ENCODE measurements around the gene AACS. TPM values are rescaled to one million over a fixed set of nuclear protein-coding genes. Genes with fewer than 3 reads are reported as not detected.
A peak's percentile ranks its signal among the peaks of the same experiment; 100 is the strongest.

AACS gene
- total RNA-seq, 2 experiments from 2014 or later = 10.2 to 24.6 TPM

DNA sequence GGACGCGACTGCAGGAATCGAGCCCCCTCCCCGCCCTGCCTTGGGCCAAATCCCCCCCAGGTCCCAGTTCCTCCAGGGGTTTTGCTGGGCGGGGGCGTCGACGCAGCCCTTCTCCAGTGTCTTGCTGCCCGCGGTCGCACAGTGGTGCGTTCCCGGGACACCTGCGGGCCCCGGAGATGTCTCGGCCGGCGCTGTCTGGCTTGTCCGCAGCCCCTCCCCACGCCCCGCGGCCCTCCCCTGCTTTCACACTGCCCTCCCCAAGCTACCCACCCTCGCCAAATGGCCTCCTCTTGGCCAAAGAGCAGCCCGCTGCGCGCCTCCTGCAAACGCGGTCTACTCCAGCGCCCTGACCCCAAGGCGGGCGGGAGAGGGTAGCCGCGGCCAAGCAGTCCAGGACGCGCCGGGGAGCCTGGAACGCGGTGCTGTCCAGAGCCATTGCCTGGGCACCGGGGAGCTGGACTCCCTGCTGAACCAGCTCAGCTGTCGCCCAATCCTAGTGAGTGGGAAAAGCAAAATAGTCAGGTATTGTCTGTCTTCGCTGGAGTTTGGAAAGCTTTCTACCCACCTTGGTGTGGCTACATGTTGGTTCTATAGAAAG is 122.0 kb downstream of the AACS start:
- no peaks in the 10 kb centered on the region for H4K20me1 ChIP-seq (ENCODE audit: insufficient read depth, low read length)
- DNase-seq (ENCODE audit: low spot score) = no peak
- H3K9me2 ChIP-seq (ENCODE audit: insufficient read depth, low read length) = no peaks in the 10 kb centered on the region
- TF ChIP-seq EZH2phosphoT487 (IDR thresholded peaks at IDR 0.05; ENCODE audit: borderline replicate concordance, low read depth, low read length) = no peak
- TF ChIP-seq, protein P1, sequence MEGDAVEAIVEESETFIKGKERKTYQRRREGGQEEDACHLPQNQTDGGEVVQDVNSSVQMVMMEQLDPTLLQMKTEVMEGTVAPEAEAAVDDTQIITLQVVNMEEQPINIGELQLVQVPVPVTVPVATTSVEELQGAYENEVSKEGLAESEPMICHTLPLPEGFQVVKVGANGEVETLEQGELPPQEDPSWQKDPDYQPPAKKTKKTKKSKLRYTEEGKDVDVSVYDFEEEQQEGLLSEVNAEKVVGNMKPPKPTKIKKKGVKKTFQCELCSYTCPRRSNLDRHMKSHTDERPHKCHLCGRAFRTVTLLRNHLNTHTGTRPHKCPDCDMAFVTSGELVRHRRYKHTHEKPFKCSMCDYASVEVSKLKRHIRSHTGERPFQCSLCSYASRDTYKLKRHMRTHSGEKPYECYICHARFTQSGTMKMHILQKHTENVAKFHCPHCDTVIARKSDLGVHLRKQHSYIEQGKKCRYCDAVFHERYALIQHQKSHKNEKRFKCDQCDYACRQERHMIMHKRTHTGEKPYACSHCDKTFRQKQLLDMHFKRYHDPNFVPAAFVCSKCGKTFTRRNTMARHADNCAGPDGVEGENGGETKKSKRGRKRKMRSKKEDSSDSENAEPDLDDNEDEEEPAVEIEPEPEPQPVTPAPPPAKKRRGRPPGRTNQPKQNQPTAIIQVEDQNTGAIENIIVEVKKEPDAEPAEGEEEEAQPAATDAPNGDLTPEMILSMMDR (conservative IDR thresholded peaks at IDR 0.05; ENCODE audit: low read length) = no peak
- H3K4me2 ChIP-seq (ENCODE audit: low read length) = peak overlapping the region; percentile 87
- CTCF ChIA-PET (ENCODE audit: unreplicated experiment) = interaction anchor here (1.0 kb wide), 1 partner anchor 16 kb away, joined by 3 read pairs; no protein-coding TSS in a partner anchor
- H2AFZ ChIP-seq (ENCODE audit: low read length) = no peak overlapping the region
- peak overlapping the region; percentile 70 for H3K4me3 ChIP-seq (ENCODE audit: low read depth, low read length, poor library complexity, severe bottlenecking)
- no peaks in the 10 kb centered on the region for H3K79me2 ChIP-seq (ENCODE audit: insufficient read depth, low read depth, low read length)
- intact Hi-C loops (cut with micrococcal nuclease; ENCODE audit: unreplicated experiment) = loop anchor here (5.0 kb wide), 1 partner anchor 260 kb away; no protein-coding TSS in a partner anchor
- POLR2A ChIA-PET = interaction anchor here (0.6 to 2.1 kb wide), 2 partner anchors 16 to 197 kb away, joined by 9 read pairs; no protein-coding TSS in a partner anchor
- H3K36me3 ChIP-seq (ENCODE audit: insufficient read depth, low read length) = no peaks in the 10 kb centered on the region
- H3K4me1 ChIP-seq (ENCODE audit: insufficient read depth, low read length, poor library complexity, severe bottlenecking) = peaks cover 84% of the 10 kb centered on the region
- H3K9me3 ChIP-seq (ENCODE audit: low read length) = no peaks in the 10 kb centered on the region
- no peak overlapping the region for H3K27ac ChIP-seq (ENCODE audit: low read depth, low read length, poor library complexity, severe bottlenecking)
- BruUV-seq (replicated peaks) = no TSS peak

DNA sequence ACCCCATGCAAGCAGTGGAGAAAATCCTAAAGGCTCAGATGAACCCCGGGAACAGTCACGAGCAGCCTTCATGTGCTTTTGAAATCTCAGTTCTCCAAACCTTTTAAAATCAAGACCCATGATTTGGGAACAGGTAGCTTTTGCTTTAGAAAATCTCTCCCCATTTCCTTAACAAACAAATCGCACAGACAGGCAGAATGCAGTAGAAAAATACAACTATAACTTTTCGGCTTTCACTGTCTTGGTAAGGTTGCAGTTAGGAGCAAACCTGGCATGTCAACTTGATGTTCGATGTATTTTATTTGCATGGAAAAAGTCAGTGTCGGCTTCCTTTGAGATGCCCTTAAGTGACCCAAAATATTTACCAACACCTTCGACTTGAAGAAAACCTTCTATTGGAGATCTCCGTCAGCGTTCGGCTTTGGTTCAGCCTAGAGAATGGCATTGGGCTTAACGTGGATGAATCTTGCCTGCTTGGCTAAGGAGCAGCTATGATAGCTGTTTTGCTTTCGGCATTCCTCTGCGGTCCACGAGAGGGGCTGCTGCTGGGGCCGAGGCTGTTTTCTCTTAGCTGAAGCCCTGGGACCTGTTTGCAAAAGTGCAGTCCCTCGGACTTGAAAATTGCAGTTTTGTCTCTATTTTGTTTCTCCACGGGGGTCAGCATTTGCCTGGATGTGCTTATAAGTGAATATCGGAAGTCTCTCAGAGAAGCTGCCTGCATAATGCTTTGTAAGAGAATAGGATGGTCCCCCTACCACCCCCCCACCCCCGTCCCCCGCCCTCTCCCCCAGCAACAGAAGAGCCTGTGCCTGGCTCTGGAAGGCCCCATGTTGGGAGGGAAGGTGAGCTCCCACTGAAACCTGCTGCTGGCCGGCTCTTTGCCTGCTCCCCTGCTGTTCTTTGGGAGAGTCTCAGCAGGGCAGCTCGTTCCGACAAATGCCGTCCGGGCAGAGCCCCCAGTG is 122.8 kb downstream of the AACS start:
- CTCF ChIA-PET (ENCODE audit: unreplicated experiment) = interaction anchor here (1.0 to 1.5 kb wide), 2 partner anchors 15 to 62 kb away, joined by 3 to 5 read pairs; no protein-coding TSS in a partner anchor
- TSS peak; percentile 69 for BruUV-seq (replicated peaks)

More for the DNA sequence above, 122.8 kb downstream of the AACS start:
- Histone ChIP-seq H3K4me3 (ENCODE audit: low read depth, low read length, poor library complexity, severe bottlenecking) (peak overlapping the region; percentile 70), H3K79me2 (ENCODE audit: insufficient read depth, low read depth, low read length) (no peaks in the 10 kb centered on the region), H3K36me3 (ENCODE audit: insufficient read depth, low read length) (no peaks in the 10 kb centered on the region), H4K20me1 (ENCODE audit: insufficient read depth, low read length) (no peaks in the 10 kb centered on the region), H3K4me2 (ENCODE audit: low read length) (peak overlapping the region; percentile 87), H3K4me1 (ENCODE audit: insufficient read depth, low read length, poor library complexity, severe bottlenecking) (peaks cover 85% of the 10 kb centered on the region), H3K9me3 (ENCODE audit: low read length) (no peaks in the 10 kb centered on the region), H2AFZ (ENCODE audit: low read length) (no peak overlapping the region), H3K9me2 (ENCODE audit: insufficient read depth, low read length) (no peaks in the 10 kb centered on the region), H3K27ac (ENCODE audit: low read depth, low read length, poor library complexity, severe bottlenecking) (no peak overlapping the region)
- POLR2A ChIA-PET = interaction anchor here (0.6 to 2.1 kb wide), 5 partner anchors 15 to 197 kb away, joined by 3 to 9 read pairs (median 9); no protein-coding TSS in a partner anchor
- DNase-seq (ENCODE audit: low spot score) = no peak
- intact Hi-C loops (cut with micrococcal nuclease; ENCODE audit: unreplicated experiment) = loop anchor here (5.0 kb wide), 1 partner anchor 261 kb away; no protein-coding TSS in a partner anchor
- TF ChIP-seq EZH2phosphoT487 (IDR thresholded peaks at IDR 0.05; ENCODE audit: borderline replicate concordance, low read depth, low read length) = peak; percentile 63; the same call in 1 of the 2 replicates
- TF ChIP-seq, protein P1 (conservative IDR thresholded peaks at IDR 0.05; ENCODE audit: low read length) = no peak
